GM12874 (cell line): ENCODE data around the gene ZP1.

Source experiments
- TF ChIP-seq, protein P1 (sequence below): IDR thresholded peaks from 2 replicates; pipeline ENCODE4 v1.5.1; 2011; ENCODE audit warnings: low read depth, mild to moderate bottlenecking, control low read depth, low read length, moderate library complexity; ENCODE audit not compliant: insufficient read depth

The ZP1 gene

DNA sequence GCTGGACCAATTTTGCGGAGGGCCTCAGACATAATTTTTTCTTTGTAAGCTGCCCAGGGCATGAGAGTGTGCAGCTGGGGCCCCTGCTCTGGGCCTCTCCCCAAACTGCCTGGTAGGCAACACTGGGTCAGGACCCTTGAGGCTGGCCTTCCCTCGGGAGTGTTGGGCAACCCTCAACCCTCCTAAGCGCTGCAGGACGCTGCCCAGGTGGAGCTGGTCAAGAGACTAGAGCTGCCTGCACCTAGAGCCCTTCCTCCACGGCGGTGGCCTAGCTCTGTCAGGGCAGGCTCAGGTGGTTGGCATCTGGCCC is 56.4 kb downstream of the ZP1 start:
- TF ChIP-seq, protein P1, sequence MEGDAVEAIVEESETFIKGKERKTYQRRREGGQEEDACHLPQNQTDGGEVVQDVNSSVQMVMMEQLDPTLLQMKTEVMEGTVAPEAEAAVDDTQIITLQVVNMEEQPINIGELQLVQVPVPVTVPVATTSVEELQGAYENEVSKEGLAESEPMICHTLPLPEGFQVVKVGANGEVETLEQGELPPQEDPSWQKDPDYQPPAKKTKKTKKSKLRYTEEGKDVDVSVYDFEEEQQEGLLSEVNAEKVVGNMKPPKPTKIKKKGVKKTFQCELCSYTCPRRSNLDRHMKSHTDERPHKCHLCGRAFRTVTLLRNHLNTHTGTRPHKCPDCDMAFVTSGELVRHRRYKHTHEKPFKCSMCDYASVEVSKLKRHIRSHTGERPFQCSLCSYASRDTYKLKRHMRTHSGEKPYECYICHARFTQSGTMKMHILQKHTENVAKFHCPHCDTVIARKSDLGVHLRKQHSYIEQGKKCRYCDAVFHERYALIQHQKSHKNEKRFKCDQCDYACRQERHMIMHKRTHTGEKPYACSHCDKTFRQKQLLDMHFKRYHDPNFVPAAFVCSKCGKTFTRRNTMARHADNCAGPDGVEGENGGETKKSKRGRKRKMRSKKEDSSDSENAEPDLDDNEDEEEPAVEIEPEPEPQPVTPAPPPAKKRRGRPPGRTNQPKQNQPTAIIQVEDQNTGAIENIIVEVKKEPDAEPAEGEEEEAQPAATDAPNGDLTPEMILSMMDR, result no peak

DNA sequence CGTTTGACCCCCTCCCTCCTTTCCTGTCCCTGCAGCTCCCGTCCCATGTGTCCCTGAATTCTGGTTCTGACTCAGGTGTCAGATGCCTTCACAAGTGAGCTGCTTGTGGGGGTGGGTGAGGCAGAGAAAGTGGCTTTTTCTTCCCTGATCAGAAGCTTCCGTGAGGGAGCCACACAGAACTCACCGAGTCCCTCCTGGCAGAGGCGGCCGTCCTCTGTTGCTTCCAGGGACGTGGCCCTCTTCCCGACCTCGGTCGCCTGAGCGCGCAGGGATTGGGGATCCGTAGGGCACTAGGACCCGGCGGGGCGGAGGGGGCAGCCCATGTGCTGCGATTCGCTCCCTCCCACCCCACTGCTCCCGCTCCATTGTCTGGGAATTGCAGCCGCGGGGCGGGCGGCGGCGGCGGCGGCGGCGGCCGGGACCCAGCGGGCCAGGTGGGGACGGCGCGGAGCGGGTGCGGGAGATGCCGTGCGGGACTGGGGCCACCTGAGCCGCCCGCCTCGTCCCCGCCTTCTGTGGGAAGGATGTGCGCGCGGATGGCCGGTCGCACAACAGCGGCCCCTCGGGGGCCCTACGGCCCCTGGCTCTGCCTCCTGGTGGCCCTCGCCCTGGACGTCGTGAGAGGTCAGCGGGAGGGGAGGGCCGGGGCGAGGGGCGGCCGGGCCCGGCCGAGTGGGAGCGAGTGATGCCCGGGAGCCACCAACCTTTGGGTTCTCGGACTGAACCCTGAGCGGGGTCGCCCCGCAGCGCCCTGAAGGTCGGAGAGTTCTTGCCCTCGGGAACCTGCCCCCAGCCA is 57.0 kb downstream of the ZP1 start, which contains the start of gene TMEM132A:
TMEM132A (plus strand) TSS at position 351 of the 796 bp plus-strand sequence; CDS start at position 525, 174 bp downstream.
- TF ChIP-seq, protein P1, result no peak
